B cell (primary cell): ENCODE measurements around the gene C22orf31. TPM values are rescaled to one million over a fixed set of nuclear protein-coding genes. Genes with fewer than 3 reads are reported as not detected.

Source experiments
- ATAC-seq: fragments of 200-7000 bp; cut with Tn5 transposase; one replicate; pipeline ENCODE4 v1.10.0; 2021; ENCODE audit warnings: low read depth, mild to moderate bottlenecking, moderate number of reproducible peaks, moderate library complexity
- CTCF ChIA-PET: fragments of 350-600 bp; sonication (Branson Sonifier 250); formaldehyde crosslinking; loops from one replicate; lab custom pipeline; 2021; ENCODE audit warnings: antibody characterized with exemption, inconsistent platforms; lab: Charles Lee
- POLR2A ChIA-PET: fragments of 350-600 bp; sonication (Branson Sonifier 250); formaldehyde crosslinking; loops from one replicate; lab custom pipeline; 2021; ENCODE audit warnings: antibody characterized with exemption; lab: Charles Lee
- DNase-seq: peaks from one replicate; pipeline ENCODE4 v3.0.0; 2013
- H2AFZ ChIP-seq: 2 replicates; pipeline ENCODE4 v1.6.1; 2012; ENCODE audit warnings: mild to moderate bottlenecking, low read depth, low read length; ENCODE audit not compliant: insufficient read depth, poor library complexity, severe bottlenecking
- H3K27ac ChIP-seq, 2 donors: 1 replicate in 1 of 2; 2 replicates in 1 of 2; pipeline ENCODE4 v1.5.1; 2012 to 2013; ENCODE audit warnings: low read length in 2 of 2, mild to moderate bottlenecking in 2 of 2, moderate library complexity in 1 of 2
- H3K27me3 ChIP-seq, 4 experiments: fragments of 200-600 bp in 1 of 4; sonication (generic) in 1 of 4; replicated peaks in 1 of 4; 1 replicate in 2 of 4; 2 replicates in 2 of 4; pipeline versions ENCODE4 v1.6.1 to v1.7.0; 2013 to 2016; ENCODE audit warnings: low read length in 3 of 4, mild to moderate bottlenecking in 2 of 4, mixed read lengths in 1 of 4, moderate library complexity in 1 of 4; ENCODE audit not compliant: insufficient read depth in 4 of 4, control insufficient read depth in 3 of 4; ENCODE audit errors: control extremely low read depth in 1 of 4
- H3K36me3 ChIP-seq, 2 experiments: replicated peaks in 1 of 2; 1 replicate in 1 of 2; 2 replicates in 1 of 2; pipeline versions ENCODE4 v1.6.1 to v1.7.1; 2013; ENCODE audit warnings: low read length in 1 of 2; ENCODE audit not compliant: insufficient read depth in 2 of 2, control insufficient read depth in 1 of 2; ENCODE audit errors: control extremely low read depth in 1 of 2, extremely low read depth in 1 of 2
- H3K4me1 ChIP-seq, 2 donors: fragments of 200-600 bp in 1 of 2; sonication (generic) in 1 of 2; 1 replicate in 1 of 2; 2 replicates in 1 of 2; pipeline versions ENCODE4 v1.5.1 to v1.6.1; 2013 to 2017; ENCODE audit warnings: low read length in 2 of 2; ENCODE audit not compliant: control insufficient read depth in 2 of 2, insufficient read depth in 2 of 2
- H3K4me2 ChIP-seq: replicated peaks from 2 replicates; pipeline ENCODE3; 2012; ENCODE audit warnings: mild to moderate bottlenecking, low read depth, low read length; ENCODE audit not compliant: poor library complexity, severe bottlenecking
- H3K4me3 ChIP-seq, 5 experiments: fragments of 200-600 bp in 1 of 5; sonication (generic) in 1 of 5; 1 replicate in 3 of 5; 2 replicates in 2 of 5; pipeline versions ENCODE4 v1.5.1 to v1.7.0; 2011 to 2016; ENCODE audit warnings: low read length in 4 of 5, mild to moderate bottlenecking in 4 of 5, low read depth in 2 of 5, control low read depth in 1 of 5, moderate library complexity in 1 of 5; ENCODE audit not compliant: insufficient read depth in 1 of 5; ENCODE audit errors: control extremely low read depth in 1 of 5, extremely low read depth in 1 of 5
- H3K79me2 ChIP-seq: fragments of 200-600 bp; sonication (generic); one replicate; pipeline ENCODE4 v1.6.0; 2016; ENCODE audit warnings: low read length; ENCODE audit not compliant: control insufficient read depth, insufficient read depth
- H3K9ac ChIP-seq: fragments of 200-600 bp; sonication (generic); 2 replicates; pipeline ENCODE4 v1.6.1; 2017; ENCODE audit warnings: mild to moderate bottlenecking, low read length, moderate library complexity
- H3K9me3 ChIP-seq, 3 donors: one replicate each; pipeline versions ENCODE4 v1.6.1 to v1.7.1; 2013; ENCODE audit warnings: low read length in 2 of 3; ENCODE audit not compliant: control insufficient read depth in 2 of 3, insufficient read depth in 1 of 3; ENCODE audit errors: control extremely low read depth in 1 of 3
- H4K20me1 ChIP-seq: 2 replicates; pipeline ENCODE4 v1.6.0; 2012; ENCODE audit warnings: mild to moderate bottlenecking, low read length; ENCODE audit not compliant: insufficient read depth, control insufficient read depth, poor library complexity, severe bottlenecking
- H3K27ac Mint-ChIP-seq: one replicate; pipeline ENCODE4 v1.8.0; 2021; ENCODE audit warnings: mixed read lengths
- H3K27me3 Mint-ChIP-seq: one replicate; pipeline ENCODE4 v1.8.0; 2021; ENCODE audit warnings: mixed read lengths
- H3K4me1 Mint-ChIP-seq: one replicate; pipeline ENCODE4 v1.8.0; 2021; ENCODE audit warnings: mixed read lengths
- H3K4me3 Mint-ChIP-seq: one replicate; pipeline ENCODE4 v1.8.0; 2021; ENCODE audit warnings: mixed read lengths
- H3K9me3 Mint-ChIP-seq: one replicate; pipeline ENCODE4 v1.8.0; 2022; ENCODE audit warnings: mixed read lengths; ENCODE audit not compliant: insufficient read depth
- CTCF ChIP-seq: fragments of 200-600 bp; IDR thresholded peaks from one replicate; pipeline ENCODE4 v1.8.0; 2022; ENCODE audit warnings: antibody characterized with exemption, mild to moderate bottlenecking
- EZH2 ChIP-seq: IDR thresholded peaks from 2 replicates; pipeline ENCODE4 v1.6.1; 2012; ENCODE audit warnings: borderline replicate concordance, low read depth, mild to moderate bottlenecking, moderate library complexity, low read length; ENCODE audit not compliant: insufficient read depth, poor library complexity, severe bottlenecking
- WGBS: methylation state at CpG from one replicate; pipeline ENCODE4 v1.1.5; 2013; ENCODE audit warnings: missing lambda C conversion rate; ENCODE audit not compliant: insufficient coverage; 5-methylcytosine and 5-hydroxymethylcytosine counted together
- intact Hi-C: fragments of 100-400 bp; cut with micrococcal nuclease; formaldehyde crosslinking; loops from one replicate; pipeline ENCODE4 v1.10.0; 2022
- polyA plus RNA-seq: library from polyadenylated mRNA; depleted of rRNA; stranded (reverse); fragments of >200 nt; gene quantifications from 2 replicates; pipeline ENCODE4 v1.2.3, GENCODE V29; 2012
- total RNA-seq, 2 donors: library from RNA; stranded (reverse); fragments of 120-200 nt in 1 of 2; gene quantifications; 1 replicate in 1 of 2; 2 replicates in 1 of 2; pipeline versions ENCODE4 v1.2.3 to v1.2.4, GENCODE V29; 2013 to 2022

C22orf31 gene
- total and polyA plus RNA-seq, 2 donors (not counting 1 experiment from before 2014, with no cell fraction given): not detected

GRCh38 chr22:29098296-29098695, 36.7 kb upstream of the C22orf31 start:
- no peak for TF ChIP-seq EZH2
- no peak for TF ChIP-seq CTCF
- H3K4me1 ChIP-seq: no peaks in the 10 kb centered on the region
- intact Hi-C loops: no loop called here
- peaks cover 8% of the 10 kb centered on the region for H3K27me3 Mint-ChIP-seq
- WGBS: 100% methylated on average over 1 of the region's 2 CpGs
- H3K4me3 Mint-ChIP-seq: no peak overlapping the region
- H3K9me3 Mint-ChIP-seq: no peaks in the 10 kb centered on the region
- H3K9me3 ChIP-seq: no peaks in the 10 kb centered on the region
- peaks cover 0 to 15% (median 0%) of the 10 kb centered on the region in 4 experiments for H3K27me3 ChIP-seq
- no peak overlapping the region for H3K4me2 ChIP-seq
- H3K4me1 Mint-ChIP-seq: no peaks in the 10 kb centered on the region
- no peaks in the 10 kb centered on the region for H3K79me2 ChIP-seq
- H4K20me1 ChIP-seq: no peaks in the 10 kb centered on the region
- no peak overlapping the region for H3K4me3 ChIP-seq
- ChIA-PET POLR2A (no interaction called here), CTCF (no interaction called here)
- H3K27ac Mint-ChIP-seq: no peak overlapping the region
- ATAC-seq: no peak
- H3K9ac ChIP-seq: no peak overlapping the region
- H3K36me3 ChIP-seq: no peaks in the 10 kb centered on the region
- H3K27ac ChIP-seq: no peak overlapping the region
- DNase-seq: no peak
- H2AFZ ChIP-seq: no peak overlapping the region

GRCh38 chr22:29096736-29097669, 35.4 kb upstream of the C22orf31 start:
- intact Hi-C loops: no loop called here
- Histone ChIP-seq H2AFZ (no peak overlapping the region), H3K36me3 (no peaks in the 10 kb centered on the region), H3K79me2 (no peaks in the 10 kb centered on the region), H3K9me3 (no peaks in the 10 kb centered on the region), H3K4me3 (no peak overlapping the region), H3K4me1 (no peaks in the 10 kb centered on the region), H3K27me3 (peaks cover 0 to 9% (median 0%) of the 10 kb centered on the region in 4 experiments), H4K20me1 (no peaks in the 10 kb centered on the region), H3K27ac (no peak overlapping the region), H3K9ac (no peak overlapping the region), H3K4me2 (no peak overlapping the region)
- TF ChIP-seq EZH2 (no peak), CTCF (no peak)
- H3K27me3 Mint-ChIP-seq: peaks cover 10% of the 10 kb centered on the region
- ChIA-PET CTCF (no interaction called here), POLR2A (no interaction called here)
- WGBS: 96% methylated on average over 5 of the region's 13 CpGs
- no peak for ATAC-seq
- H3K4me1 Mint-ChIP-seq: no peaks in the 10 kb centered on the region
- no peak overlapping the region for H3K4me3 Mint-ChIP-seq
- no peak for DNase-seq
- no peak overlapping the region for H3K27ac Mint-ChIP-seq
- H3K9me3 Mint-ChIP-seq: no peaks in the 10 kb centered on the region
